Kidney epithelial cell (primary cell): ENCODE measurements around the gene AKR1E2. TPM values are rescaled to one million over a fixed set of nuclear protein-coding genes. Genes with fewer than 3 reads are reported as not detected.

Experiments
- DNase-seq: peaks from one replicate; pipeline ENCODE4 v3.0.0-alpha.2; 2010; ENCODE audit warnings: low read depth
- H3K27me3 ChIP-seq: 2 replicates; pipeline ENCODE4 v1.6.0; 2011; ENCODE audit warnings: low read length; ENCODE audit not compliant: control insufficient read depth, insufficient read depth
- H3K36me3 ChIP-seq: 2 replicates; pipeline ENCODE4 v1.5.1; 2011; ENCODE audit warnings: low read length; ENCODE audit not compliant: control insufficient read depth, insufficient read depth
- H3K4me3 ChIP-seq: 2 replicates; pipeline ENCODE4 v1.5.1; 2011; ENCODE audit warnings: low read depth, mild to moderate bottlenecking, control low read depth, low read length
- CTCF ChIP-seq: IDR thresholded peaks from 2 replicates; pipeline ENCODE4 v1.5.1; 2011; ENCODE audit warnings: mild to moderate bottlenecking, moderate library complexity, low read length, control low read depth, inconsistent platforms; ENCODE audit not compliant: insufficient read depth, poor library complexity, severe bottlenecking
- total RNA-seq: library from RNA; depleted of rRNA; stranded (reverse); fragments of >200 nt; gene quantifications from 2 replicates; pipeline ENCODE4 v1.2.3, GENCODE V29; 2015

The AKR1E2 gene
- total RNA-seq, 1 donor from 2014 or later: 5.6 TPM

GRCh38 chr10:4781955-4782354 lies 44.1 kb upstream of the AKR1E2 start:
- DNase-seq: peak; percentile 89
- TF ChIP-seq CTCF: no peak
- Histone ChIP-seq H3K36me3 (no peaks in the 10 kb centered on the region), H3K4me3 (no peak overlapping the region), H3K27me3 (no peaks in the 10 kb centered on the region)

- no peaks in the 10 kb centered on the region for H3K36me3 ChIP-seq
- H3K27me3 ChIP-seq: no peaks in the 10 kb centered on the region
- H3K4me3 ChIP-seq: no peak overlapping the region
- TF ChIP-seq CTCF: no peak
- DNase-seq: no peak
Observed at GRCh38 chr10:4784667-4785333, 41.2 kb upstream of the AKR1E2 start.

- no peak for TF ChIP-seq CTCF
Observed at GRCh38 chr10:4786043-4786839, 39.8 kb upstream of the AKR1E2 start.

GRCh38 chr10:4790045-4790444 lies 36.0 kb upstream of the AKR1E2 start:
- no peak overlapping the region for H3K4me3 ChIP-seq
- no peak for DNase-seq
- H3K27me3 ChIP-seq: no peaks in the 10 kb centered on the region
- no peak for TF ChIP-seq CTCF
- no peaks in the 10 kb centered on the region for H3K36me3 ChIP-seq

More at GRCh38 chr10:4786043-4786839, 39.8 kb upstream of the AKR1E2 start:
- H3K27me3 ChIP-seq: no peaks in the 10 kb centered on the region
- no peak overlapping the region for H3K4me3 ChIP-seq
- DNase-seq: no peak
- H3K36me3 ChIP-seq: no peaks in the 10 kb centered on the region

- H3K4me3 ChIP-seq: no peak overlapping the region
- DNase-seq: no peak
- H3K36me3 ChIP-seq: no peaks in the 10 kb centered on the region
- no peaks in the 10 kb centered on the region for H3K27me3 ChIP-seq
- no peak for TF ChIP-seq CTCF
Observed at GRCh38 chr10:4790922-4791321, 35.1 kb upstream of the AKR1E2 start.
